GM12872 (cell line): ENCODE results near the gene TXK.
A peak's percentile ranks its signal among the peaks of the same experiment; 100 is the strongest.

Experiments
- TF ChIP-seq, protein P1 (sequence below): IDR thresholded peaks from 3 replicates; pipeline ENCODE4 v1.5.1; 2011; ENCODE audit warnings: low read depth, mild to moderate bottlenecking, low read length, moderate library complexity; ENCODE audit not compliant: insufficient read depth

Gene TXK

GRCh38 chr4:48114412-48114811 lies 19.6 kb downstream of the TXK start:
- TF ChIP-seq, protein P1, sequence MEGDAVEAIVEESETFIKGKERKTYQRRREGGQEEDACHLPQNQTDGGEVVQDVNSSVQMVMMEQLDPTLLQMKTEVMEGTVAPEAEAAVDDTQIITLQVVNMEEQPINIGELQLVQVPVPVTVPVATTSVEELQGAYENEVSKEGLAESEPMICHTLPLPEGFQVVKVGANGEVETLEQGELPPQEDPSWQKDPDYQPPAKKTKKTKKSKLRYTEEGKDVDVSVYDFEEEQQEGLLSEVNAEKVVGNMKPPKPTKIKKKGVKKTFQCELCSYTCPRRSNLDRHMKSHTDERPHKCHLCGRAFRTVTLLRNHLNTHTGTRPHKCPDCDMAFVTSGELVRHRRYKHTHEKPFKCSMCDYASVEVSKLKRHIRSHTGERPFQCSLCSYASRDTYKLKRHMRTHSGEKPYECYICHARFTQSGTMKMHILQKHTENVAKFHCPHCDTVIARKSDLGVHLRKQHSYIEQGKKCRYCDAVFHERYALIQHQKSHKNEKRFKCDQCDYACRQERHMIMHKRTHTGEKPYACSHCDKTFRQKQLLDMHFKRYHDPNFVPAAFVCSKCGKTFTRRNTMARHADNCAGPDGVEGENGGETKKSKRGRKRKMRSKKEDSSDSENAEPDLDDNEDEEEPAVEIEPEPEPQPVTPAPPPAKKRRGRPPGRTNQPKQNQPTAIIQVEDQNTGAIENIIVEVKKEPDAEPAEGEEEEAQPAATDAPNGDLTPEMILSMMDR = no peak

- TF ChIP-seq, protein P1 = no peak
These were observed 21.9 kb downstream of the TXK start for GRCh38 chr4:48112017-48112667.

GRCh38 chr4:48110452-48110978 lies 23.5 kb downstream of the TXK start:
- TF ChIP-seq, protein P1 = no peak

DNA sequence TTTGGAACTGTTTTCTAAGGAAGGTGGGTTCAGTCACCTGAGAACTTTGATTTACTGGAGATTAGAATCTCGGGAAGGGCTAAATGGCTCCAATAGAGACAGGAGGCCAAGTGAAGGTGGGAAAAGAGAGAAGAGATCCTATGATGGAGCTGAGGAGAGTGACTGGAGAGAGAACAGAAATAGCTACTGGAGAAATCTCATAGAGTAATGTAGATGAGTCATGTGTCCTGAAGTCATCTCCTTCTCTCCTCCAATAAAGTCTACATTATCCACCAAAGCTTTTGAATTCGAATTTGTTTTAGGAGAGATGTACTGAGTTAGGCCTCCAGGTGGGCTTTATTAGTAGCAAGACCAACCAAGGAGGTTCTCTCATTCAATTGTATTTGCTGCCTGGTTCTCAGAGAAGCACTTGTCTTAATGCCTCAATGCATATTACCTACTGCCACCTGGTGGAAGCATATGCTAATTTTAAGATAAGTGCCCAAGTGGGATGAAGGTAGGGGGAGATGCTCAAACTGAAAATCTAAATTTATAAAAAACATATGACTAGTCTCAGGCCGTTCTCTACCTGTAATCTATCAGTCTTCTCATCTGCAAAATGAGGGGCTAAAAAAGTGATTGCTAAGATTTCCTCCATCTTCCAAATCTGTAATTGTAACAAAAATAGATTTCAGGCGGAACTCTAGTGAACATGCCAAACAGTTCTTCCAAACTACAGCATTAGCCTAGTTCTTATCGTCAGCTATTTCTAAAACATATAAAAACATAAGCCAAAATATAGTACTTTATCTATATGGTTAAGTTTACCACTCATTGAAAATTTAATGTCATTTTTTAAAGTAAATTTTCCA lies 24.4 kb downstream of the TXK start:
- TF ChIP-seq, protein P1 = peak; percentile 63

- TF ChIP-seq, protein P1 = no peak
These were observed 25.6 kb downstream of the TXK start for GRCh38 chr4:48108309-48109073.

GRCh38 chr4:48105230-48105629 lies 28.8 kb downstream of the TXK start:
- TF ChIP-seq, protein P1 = no peak
